Measurements from ENCODE around the gene CTNND2.

DNA sequence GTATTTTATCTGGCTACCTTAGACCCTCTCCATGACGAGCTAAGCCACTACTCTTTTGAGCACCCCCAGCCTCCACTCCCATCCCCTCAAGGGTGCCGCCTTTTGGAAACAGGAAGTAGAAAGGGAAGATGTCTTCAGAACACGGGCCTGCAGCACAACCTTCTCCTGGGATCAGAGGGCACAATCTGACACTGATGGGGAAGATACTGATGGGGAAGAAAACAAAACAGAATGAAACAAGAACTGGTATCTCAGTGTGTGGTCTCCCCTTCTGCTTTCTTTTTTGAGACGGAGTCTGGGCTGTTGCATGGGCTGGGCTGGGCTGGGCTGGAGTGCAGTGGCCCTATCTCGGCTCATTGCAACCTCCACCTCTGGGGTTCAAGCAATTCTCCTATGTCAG lies 603.5 kb downstream of the CTNND2 start:
- TF ChIP-seq, protein P1, sequence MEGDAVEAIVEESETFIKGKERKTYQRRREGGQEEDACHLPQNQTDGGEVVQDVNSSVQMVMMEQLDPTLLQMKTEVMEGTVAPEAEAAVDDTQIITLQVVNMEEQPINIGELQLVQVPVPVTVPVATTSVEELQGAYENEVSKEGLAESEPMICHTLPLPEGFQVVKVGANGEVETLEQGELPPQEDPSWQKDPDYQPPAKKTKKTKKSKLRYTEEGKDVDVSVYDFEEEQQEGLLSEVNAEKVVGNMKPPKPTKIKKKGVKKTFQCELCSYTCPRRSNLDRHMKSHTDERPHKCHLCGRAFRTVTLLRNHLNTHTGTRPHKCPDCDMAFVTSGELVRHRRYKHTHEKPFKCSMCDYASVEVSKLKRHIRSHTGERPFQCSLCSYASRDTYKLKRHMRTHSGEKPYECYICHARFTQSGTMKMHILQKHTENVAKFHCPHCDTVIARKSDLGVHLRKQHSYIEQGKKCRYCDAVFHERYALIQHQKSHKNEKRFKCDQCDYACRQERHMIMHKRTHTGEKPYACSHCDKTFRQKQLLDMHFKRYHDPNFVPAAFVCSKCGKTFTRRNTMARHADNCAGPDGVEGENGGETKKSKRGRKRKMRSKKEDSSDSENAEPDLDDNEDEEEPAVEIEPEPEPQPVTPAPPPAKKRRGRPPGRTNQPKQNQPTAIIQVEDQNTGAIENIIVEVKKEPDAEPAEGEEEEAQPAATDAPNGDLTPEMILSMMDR (IDR thresholded peaks at IDR 0.05 in 8 of 11, conservative IDR thresholded peaks at IDR 0.05 in 3 of 11) = no peak
- no peak for TF ChIP-seq POLR2A (IDR thresholded peaks at IDR 0.05)
- TF ChIP-seq POLR2AphosphoS5 (IDR thresholded peaks at IDR 0.05) = no peak
